HUES6 (cell line): ENCODE measurements around the gene BAG5.
"Not testable (repeated sequence)": the region's sequence is repeated elsewhere in the genome, so short reads cannot be mapped to it uniquely, and the experiment has no call there.

Experiments
- H3K27ac ChIP-seq: 2 replicates; pipeline ENCODE4 v1.7.0; 2013; ENCODE audit warnings: low read depth, mild to moderate bottlenecking, low read length, inconsistent platforms
- H3K27me3 ChIP-seq: 2 replicates; pipeline ENCODE4 v1.6.1; 2013; ENCODE audit warnings: low read length; ENCODE audit not compliant: control insufficient read depth, insufficient read depth
- H3K36me3 ChIP-seq: 2 replicates; pipeline ENCODE4 v1.6.1; 2013; ENCODE audit warnings: low read length; ENCODE audit not compliant: control insufficient read depth, insufficient read depth
- H3K4me1 ChIP-seq: 2 replicates; pipeline ENCODE4 v1.6.1; 2013; ENCODE audit warnings: low read length; ENCODE audit not compliant: control insufficient read depth, insufficient read depth
- H3K4me3 ChIP-seq: 2 replicates; pipeline ENCODE4 v1.5.1; 2013; ENCODE audit warnings: low read depth, low read length
- H3K9ac ChIP-seq: one replicate; pipeline ENCODE4 v1.6.1; 2013; ENCODE audit warnings: mild to moderate bottlenecking, low read length
- H3K9me3 ChIP-seq: 2 replicates; pipeline ENCODE4 v1.6.1; 2013; ENCODE audit warnings: low read depth, low read length; ENCODE audit not compliant: control insufficient read depth, insufficient read depth

Gene BAG5

GRCh38 chr14:103530390-103530789 lies 32.1 kb downstream of the BAG5 start:
- Histone ChIP-seq H3K4me3 (peak overlapping the region; percentile 89), H3K36me3 (peaks cover 27% of the 10 kb centered on the region), H3K9ac (no peak overlapping the region)

GRCh38 chr14:103529383-103530365 lies 32.8 kb downstream of the BAG5 start:
- Histone ChIP-seq H3K9ac (peak overlapping the region; percentile 87), H3K27ac (peak overlapping the region; percentile 66; the same call in 1 of the 2 replicates), H3K36me3 (peaks cover 20% of the 10 kb centered on the region), H3K27me3 (peaks cover 3% of the 10 kb centered on the region), H3K4me3 (peak overlapping the region; percentile 89), H3K4me1 (peaks cover 17% of the 10 kb centered on the region), H3K9me3 (no peaks in the 10 kb centered on the region)

More at GRCh38 chr14:103530390-103530789, 32.1 kb downstream of the BAG5 start:
- H3K27me3 ChIP-seq = no peaks in the 10 kb centered on the region; the same call in 1 of the 2 replicates
- H3K4me1 ChIP-seq = peaks cover 17% of the 10 kb centered on the region
- H3K9me3 ChIP-seq = no peaks in the 10 kb centered on the region
- no peak overlapping the region for H3K27ac ChIP-seq

GRCh38 chr14:103528587-103529382 lies 33.7 kb downstream of the BAG5 start, which contains the start of gene TRMT61A:
Gene TRMT61A (plus strand): TSS chr14:103529196. CDS start chr14:103529979, 783 bp downstream.
- Histone ChIP-seq H3K27me3 (peaks cover 11% of the 10 kb centered on the region), H3K36me3 (peaks cover 13% of the 10 kb centered on the region), H3K4me3 (peak within 1 kb of the TSS; percentile 89), H3K4me1 (peaks cover 20% of the 10 kb centered on the region), H3K9me3 (no peaks in the 10 kb centered on the region), H3K27ac (peak within 1 kb of the TSS; percentile 74), H3K9ac (peak within 1 kb of the TSS; percentile 87)

- peaks cover 18% of the 10 kb centered on the region for H3K27me3 ChIP-seq
- peaks cover 24% of the 10 kb centered on the region for H3K4me1 ChIP-seq
- peak overlapping the region; percentile 89 for H3K4me3 ChIP-seq
- peak overlapping the region; percentile 74 for H3K27ac ChIP-seq
- peak overlapping the region; percentile 84 for H3K9ac ChIP-seq
- no peaks in the 10 kb centered on the region for H3K9me3 ChIP-seq
- peaks cover 13% of the 10 kb centered on the region for H3K36me3 ChIP-seq
Measured at GRCh38 chr14:103528146-103528586, 34.3 kb downstream of the BAG5 start.

GRCh38 chr14:103527408-103528145 lies 34.9 kb downstream of the BAG5 start:
- Histone ChIP-seq H3K4me3 (peak overlapping the region; percentile 89; the same call in 1 of the 2 replicates), H3K9ac (peak overlapping the region; percentile 84)

GRCh38 chr14:103526914-103527248 lies 35.6 kb downstream of the BAG5 start:
- Histone ChIP-seq H3K9me3 (no peaks in the 10 kb centered on the region), H3K9ac (no peak overlapping the region), H3K27me3 (peaks cover 22% of the 10 kb centered on the region), H3K27ac (no peak overlapping the region), H3K4me3 (no peak overlapping the region), H3K36me3 (peaks cover 4% of the 10 kb centered on the region; the same call in 1 of the 2 replicates), H3K4me1 (peaks cover 24% of the 10 kb centered on the region)

More at GRCh38 chr14:103527408-103528145, 34.9 kb downstream of the BAG5 start:
- no peak overlapping the region for H3K27ac ChIP-seq
- H3K36me3 ChIP-seq = peaks cover 10% of the 10 kb centered on the region
- H3K4me1 ChIP-seq = peaks cover 24% of the 10 kb centered on the region
- H3K27me3 ChIP-seq = peaks cover 22% of the 10 kb centered on the region
- H3K9me3 ChIP-seq = no peaks in the 10 kb centered on the region

GRCh38 chr14:103526247-103526913 lies 36.1 kb downstream of the BAG5 start:
- no peak overlapping the region for H3K27ac ChIP-seq
- no peaks in the 10 kb centered on the region for H3K9me3 ChIP-seq
- H3K4me1 ChIP-seq = peaks cover 24% of the 10 kb centered on the region
- peaks cover 22% of the 10 kb centered on the region for H3K27me3 ChIP-seq
- H3K9ac ChIP-seq = no peak overlapping the region
- H3K4me3 ChIP-seq = no peak overlapping the region
- H3K36me3 ChIP-seq = peaks cover 4% of the 10 kb centered on the region; the same call in 1 of the 2 replicates

- not testable (repeated sequence) for H3K36me3 ChIP-seq, H3K9me3 ChIP-seq, H3K27ac ChIP-seq, H3K4me3 ChIP-seq, H3K9ac ChIP-seq
- Histone ChIP-seq H3K27me3 (peaks cover 22% of the 10 kb centered on the region), H3K4me1 (peaks cover 24% of the 10 kb centered on the region)
Measured at GRCh38 chr14:103525430-103526246, 36.8 kb downstream of the BAG5 start.

- Histone ChIP-seq H3K4me1 (peaks cover 25% of the 10 kb centered on the region), H3K27me3 (peaks cover 22% of the 10 kb centered on the region), H3K36me3 (peaks cover 12% of the 10 kb centered on the region), H3K27ac (no peak overlapping the region), H3K9me3 (no peaks in the 10 kb centered on the region), H3K9ac (no peak overlapping the region), H3K4me3 (no peak overlapping the region)
Measured at GRCh38 chr14:103524002-103524935, 38.2 kb downstream of the BAG5 start.
